ENCODE data around the gene PPP1R36. TPM values are rescaled to one million over a fixed set of nuclear protein-coding genes. Genes with fewer than 3 reads are reported as not detected.

PPP1R36 gene
- total and polyA plus RNA-seq, 2 donors (not counting 1 experiment from before 2014, with no cell fraction given): 0.87 to 1.3 TPM

DNA sequence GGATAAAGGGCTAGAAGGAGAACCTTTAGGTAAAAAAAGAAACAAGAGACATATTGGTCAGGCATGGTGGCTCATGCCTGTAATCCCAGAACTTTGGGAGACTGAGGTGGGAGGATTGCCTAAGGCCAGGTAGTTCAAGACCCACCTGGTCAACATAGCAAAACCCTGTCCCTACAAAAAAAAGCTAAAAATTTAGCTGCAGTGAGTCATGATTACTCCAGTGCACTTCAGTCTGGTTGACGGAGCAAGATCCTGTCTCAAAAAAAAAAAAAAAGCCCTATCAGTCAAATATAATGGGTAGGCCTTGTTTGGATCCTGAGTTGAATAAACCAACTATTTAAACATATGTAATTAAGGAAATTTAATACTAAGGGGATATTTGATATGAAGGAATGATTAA lies 54.2 kb downstream of the PPP1R36 start:
- no peak for TF ChIP-seq EZH2 (IDR thresholded peaks at IDR 0.05; ENCODE audit: low read length, missing control alignments)
- TF ChIP-seq, protein P1, sequence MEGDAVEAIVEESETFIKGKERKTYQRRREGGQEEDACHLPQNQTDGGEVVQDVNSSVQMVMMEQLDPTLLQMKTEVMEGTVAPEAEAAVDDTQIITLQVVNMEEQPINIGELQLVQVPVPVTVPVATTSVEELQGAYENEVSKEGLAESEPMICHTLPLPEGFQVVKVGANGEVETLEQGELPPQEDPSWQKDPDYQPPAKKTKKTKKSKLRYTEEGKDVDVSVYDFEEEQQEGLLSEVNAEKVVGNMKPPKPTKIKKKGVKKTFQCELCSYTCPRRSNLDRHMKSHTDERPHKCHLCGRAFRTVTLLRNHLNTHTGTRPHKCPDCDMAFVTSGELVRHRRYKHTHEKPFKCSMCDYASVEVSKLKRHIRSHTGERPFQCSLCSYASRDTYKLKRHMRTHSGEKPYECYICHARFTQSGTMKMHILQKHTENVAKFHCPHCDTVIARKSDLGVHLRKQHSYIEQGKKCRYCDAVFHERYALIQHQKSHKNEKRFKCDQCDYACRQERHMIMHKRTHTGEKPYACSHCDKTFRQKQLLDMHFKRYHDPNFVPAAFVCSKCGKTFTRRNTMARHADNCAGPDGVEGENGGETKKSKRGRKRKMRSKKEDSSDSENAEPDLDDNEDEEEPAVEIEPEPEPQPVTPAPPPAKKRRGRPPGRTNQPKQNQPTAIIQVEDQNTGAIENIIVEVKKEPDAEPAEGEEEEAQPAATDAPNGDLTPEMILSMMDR (conservative IDR thresholded peaks at IDR 0.05 in 1 of 2, IDR thresholded peaks at IDR 0.05 in 1 of 2; ENCODE audit: low read depth in 1 of 2, low read length in 2 of 2): no peak
- Histone ChIP-seq H3K79me2 (ENCODE audit: control insufficient read depth, insufficient read depth, low read length) (no peaks in the 10 kb centered on the region), H2AFZ (ENCODE audit: low read length) (no peak overlapping the region), H3K9ac (ENCODE audit: insufficient read depth, low read length) (no peak overlapping the region), H3K36me3 (ENCODE audit: control insufficient read depth, insufficient read depth, low read length) (no peaks in the 10 kb centered on the region), H3K4me1 (ENCODE audit: control insufficient read depth, extremely low read depth, insufficient read depth, low read length) (no peaks in the 10 kb centered on the region), H4K20me1 (ENCODE audit: control insufficient read depth, extremely low read depth, insufficient read depth, low read length) (no peaks in the 10 kb centered on the region), H3K9me3 (ENCODE audit: control insufficient read depth, insufficient read depth, low read depth, low read length) (no peaks in the 10 kb centered on the region), H3K4me2 (ENCODE audit: extremely low read depth, insufficient read depth, low read length) (no peak overlapping the region), H3K27me3 (ENCODE audit: control insufficient read depth, insufficient read depth, low read length) (no peaks in the 10 kb centered on the region), H3K27ac (ENCODE audit: insufficient read depth, low read length) (no peak overlapping the region), H3K4me3 (replicated peaks in 1 of 4; ENCODE audit: control extremely low read depth in 1 of 4, insufficient read depth in 1 of 4, low read depth in 3 of 4, low read length in 4 of 4) (no peak overlapping the region)
- no peak for DNase-seq (ENCODE audit: low read depth in 2 of 2)

DNA sequence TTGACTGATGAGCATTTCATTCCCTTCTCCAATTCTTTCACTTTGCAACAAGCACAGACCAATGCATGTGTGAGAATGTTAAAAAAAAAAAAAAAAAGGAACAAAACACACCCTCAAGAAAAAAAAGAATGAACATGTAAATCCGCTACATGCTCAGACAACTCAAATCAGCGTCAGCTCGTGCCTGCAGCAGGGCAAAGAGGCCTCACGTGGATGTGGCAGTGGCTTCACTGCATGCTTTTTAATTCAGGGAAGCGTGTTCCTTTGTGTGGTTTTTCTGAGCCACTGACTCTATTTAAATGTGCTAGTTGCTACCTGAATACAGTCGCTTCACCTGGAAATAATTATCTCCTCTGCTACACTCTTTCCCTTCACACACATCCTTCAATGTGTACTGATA lies 55.1 kb downstream of the PPP1R36 start:
- Histone ChIP-seq H3K27ac (ENCODE audit: insufficient read depth, low read length) (no peak overlapping the region), H3K27me3 (ENCODE audit: control insufficient read depth, insufficient read depth, low read length) (no peaks in the 10 kb centered on the region), H3K9me3 (ENCODE audit: control insufficient read depth, insufficient read depth, low read depth, low read length) (no peaks in the 10 kb centered on the region), H2AFZ (ENCODE audit: low read length) (no peak overlapping the region), H3K36me3 (ENCODE audit: control insufficient read depth, insufficient read depth, low read length) (no peaks in the 10 kb centered on the region), H3K9ac (ENCODE audit: insufficient read depth, low read length) (no peak overlapping the region), H3K4me3 (replicated peaks in 1 of 4; ENCODE audit: control extremely low read depth in 1 of 4, insufficient read depth in 1 of 4, low read depth in 3 of 4, low read length in 4 of 4) (no peak overlapping the region), H3K4me2 (ENCODE audit: extremely low read depth, insufficient read depth, low read length) (no peak overlapping the region), H4K20me1 (ENCODE audit: control insufficient read depth, extremely low read depth, insufficient read depth, low read length) (no peaks in the 10 kb centered on the region), H3K4me1 (ENCODE audit: control insufficient read depth, extremely low read depth, insufficient read depth, low read length) (no peaks in the 10 kb centered on the region), H3K79me2 (ENCODE audit: control insufficient read depth, insufficient read depth, low read length) (no peaks in the 10 kb centered on the region)
- TF ChIP-seq, protein P1 (conservative IDR thresholded peaks at IDR 0.05 in 1 of 2, IDR thresholded peaks at IDR 0.05 in 1 of 2; ENCODE audit: low read depth in 1 of 2, low read length in 2 of 2): no peak
- TF ChIP-seq EZH2 (IDR thresholded peaks at IDR 0.05; ENCODE audit: low read length, missing control alignments): no peak
- DNase-seq (ENCODE audit: low read depth in 2 of 2): peak in 1 of 2 donors; percentile 53

DNA sequence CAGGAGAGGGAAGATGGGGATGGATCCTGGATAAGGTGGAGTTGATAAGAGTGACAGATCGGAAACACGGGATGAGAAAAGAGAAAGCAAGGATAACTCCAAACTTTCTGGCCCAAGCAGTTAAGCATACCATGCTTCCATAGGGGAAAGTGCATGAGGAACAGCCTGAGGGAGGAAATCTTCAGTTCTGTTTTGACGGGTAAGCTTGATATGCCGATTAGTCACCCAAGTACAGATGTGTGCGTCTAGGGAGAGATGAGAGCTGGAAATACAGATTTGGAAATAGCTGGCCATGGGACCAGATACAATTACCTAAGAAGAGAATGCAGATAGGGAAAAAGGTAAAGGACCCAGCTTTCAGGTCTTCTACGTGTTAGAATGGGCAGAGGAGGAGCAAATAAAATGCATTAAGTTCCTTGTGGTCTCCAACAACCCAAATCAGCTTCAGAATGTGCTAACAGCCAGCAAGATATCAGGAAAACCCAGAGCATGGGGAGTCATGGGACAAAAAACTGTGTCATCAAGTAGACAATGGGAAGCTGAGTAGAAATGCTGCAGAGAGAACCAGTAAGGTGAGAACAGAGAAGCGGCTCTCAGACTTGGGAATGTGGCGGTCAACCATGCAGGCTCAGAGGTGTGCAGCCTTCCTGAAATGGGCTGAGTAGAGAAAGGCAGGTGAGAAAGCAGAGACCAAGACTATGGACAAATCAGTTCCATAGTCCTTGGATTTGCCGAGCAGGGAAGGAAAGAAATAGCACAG lies 56.3 kb downstream of the PPP1R36 start:
- no peak overlapping the region for H3K4me3 ChIP-seq (replicated peaks in 1 of 4; ENCODE audit: control extremely low read depth in 1 of 4, insufficient read depth in 1 of 4, low read depth in 3 of 4, low read length in 4 of 4)
- no peaks in the 10 kb centered on the region for H3K27me3 ChIP-seq (ENCODE audit: control insufficient read depth, insufficient read depth, low read length)
- no peak overlapping the region for H3K4me2 ChIP-seq (ENCODE audit: extremely low read depth, insufficient read depth, low read length)
- TF ChIP-seq EZH2 (IDR thresholded peaks at IDR 0.05; ENCODE audit: low read length, missing control alignments): no peak
- TF ChIP-seq, protein P1 (conservative IDR thresholded peaks at IDR 0.05 in 1 of 2, IDR thresholded peaks at IDR 0.05 in 1 of 2; ENCODE audit: low read depth in 1 of 2, low read length in 2 of 2): no peak
- H3K9me3 ChIP-seq (ENCODE audit: control insufficient read depth, insufficient read depth, low read depth, low read length): no peaks in the 10 kb centered on the region
- H3K36me3 ChIP-seq (ENCODE audit: control insufficient read depth, insufficient read depth, low read length): no peaks in the 10 kb centered on the region
- H4K20me1 ChIP-seq (ENCODE audit: control insufficient read depth, extremely low read depth, insufficient read depth, low read length): no peaks in the 10 kb centered on the region
- H3K9ac ChIP-seq (ENCODE audit: insufficient read depth, low read length): no peak overlapping the region
- H2AFZ ChIP-seq (ENCODE audit: low read length): no peak overlapping the region
- peak in 1 of 2 donors; percentile 15 for DNase-seq (ENCODE audit: low read depth in 2 of 2)
- peaks cover 5% of the 10 kb centered on the region for H3K4me1 ChIP-seq (ENCODE audit: control insufficient read depth, extremely low read depth, insufficient read depth, low read length)
- no peak overlapping the region for H3K27ac ChIP-seq (ENCODE audit: insufficient read depth, low read length)
- no peaks in the 10 kb centered on the region for H3K79me2 ChIP-seq (ENCODE audit: control insufficient read depth, insufficient read depth, low read length)

All from fibroblast of lung (primary cell).